Large intestine (tissue), 12 donors: ENCODE measurements around the gene ZNF568. TPM values are rescaled to one million over a fixed set of nuclear protein-coding genes. Genes with fewer than 3 reads are reported as not detected.

Experiments
- DNase-seq, 2 donors: peaks; one replicate each; pipeline versions ENCODE4 v3.0.0 to v3.0.0-alpha.2; 2013
- H3K27ac ChIP-seq: one replicate; pipeline ENCODE4 v1.5.1; 2013; ENCODE audit warnings: low read length
- H3K27me3 ChIP-seq: 2 replicates; pipeline ENCODE4 v1.6.1; 2013; ENCODE audit warnings: low read length; ENCODE audit not compliant: control insufficient read depth, insufficient read depth
- H3K36me3 ChIP-seq: 2 replicates; pipeline ENCODE4 v1.6.1; 2013; ENCODE audit warnings: low read length; ENCODE audit not compliant: control insufficient read depth, insufficient read depth
- H3K4me1 ChIP-seq: one replicate; pipeline ENCODE4 v1.6.1; 2013; ENCODE audit warnings: low read length; ENCODE audit not compliant: control insufficient read depth, insufficient read depth
- H3K4me3 ChIP-seq: one replicate; pipeline ENCODE4 v1.5.1; 2013; ENCODE audit warnings: low read length
- H3K9me3 ChIP-seq: one replicate; pipeline ENCODE4 v1.6.1; 2013; ENCODE audit warnings: mild to moderate bottlenecking, low read depth, low read length, moderate library complexity; ENCODE audit not compliant: control insufficient read depth
- WGBS: methylation state at CpG from one replicate; pipeline ENCODE4 v1.1.5; 2013; ENCODE audit warnings: low lambda C conversion rate; ENCODE audit not compliant: insufficient coverage; 5-methylcytosine and 5-hydroxymethylcytosine counted together
- long read RNA-seq, 11 donors: transcript quantifications; one replicate each; lab custom pipeline, GENCODE V29; 2026
- polyA plus RNA-seq: library from polyadenylated mRNA; unstranded; fragments of 120-200 nt; gene quantifications from one replicate; pipeline ENCODE4 v1.2.1, GENCODE V29; 2013

ZNF568 gene
- polyA plus RNA-seq, result 11.8 TPM
- long read RNA-seq, donor 1, partial matches to known transcripts, result 0 of 6 reads
- long read RNA-seq, donor 1, other reads (novel, unspliced or antisense), result 0 of 6 reads
- long read RNA-seq, donor 2, partial matches to known transcripts, result 0 of 4 reads
- long read RNA-seq, donor 2, other reads (novel, unspliced or antisense), result 0 of 4 reads
- long read RNA-seq, donor 3, result 0 reads
- long read RNA-seq, donor 4, result 0 reads
- long read RNA-seq, donor 5, partial matches to known transcripts, result 0 of 3 reads
- long read RNA-seq, donor 5, other reads (novel, unspliced or antisense), result 0 of 3 reads
- long read RNA-seq, donor 6, partial matches to known transcripts, result 0 of 2 reads
- long read RNA-seq, donor 6, other reads (novel, unspliced or antisense), result 0 of 2 reads
- long read RNA-seq, donor 7, partial matches to known transcripts, result 0 of 1 reads
- long read RNA-seq, donor 7, other reads (novel, unspliced or antisense), result 0 of 1 reads
- long read RNA-seq, donor 8, partial matches to known transcripts, result 0 of 5 reads
- long read RNA-seq, donor 8, other reads (novel, unspliced or antisense), result 0 of 5 reads
- long read RNA-seq, donor 9, partial matches to known transcripts, result 0 of 2 reads
- long read RNA-seq, donor 9, other reads (novel, unspliced or antisense), result 0 of 2 reads
- long read RNA-seq, donor 10, result 0 reads
- long read RNA-seq, donor 11, partial matches to known transcripts, result 0 of 2 reads
- long read RNA-seq, donor 11, other reads (novel, unspliced or antisense), result 0 of 2 reads

DNA sequence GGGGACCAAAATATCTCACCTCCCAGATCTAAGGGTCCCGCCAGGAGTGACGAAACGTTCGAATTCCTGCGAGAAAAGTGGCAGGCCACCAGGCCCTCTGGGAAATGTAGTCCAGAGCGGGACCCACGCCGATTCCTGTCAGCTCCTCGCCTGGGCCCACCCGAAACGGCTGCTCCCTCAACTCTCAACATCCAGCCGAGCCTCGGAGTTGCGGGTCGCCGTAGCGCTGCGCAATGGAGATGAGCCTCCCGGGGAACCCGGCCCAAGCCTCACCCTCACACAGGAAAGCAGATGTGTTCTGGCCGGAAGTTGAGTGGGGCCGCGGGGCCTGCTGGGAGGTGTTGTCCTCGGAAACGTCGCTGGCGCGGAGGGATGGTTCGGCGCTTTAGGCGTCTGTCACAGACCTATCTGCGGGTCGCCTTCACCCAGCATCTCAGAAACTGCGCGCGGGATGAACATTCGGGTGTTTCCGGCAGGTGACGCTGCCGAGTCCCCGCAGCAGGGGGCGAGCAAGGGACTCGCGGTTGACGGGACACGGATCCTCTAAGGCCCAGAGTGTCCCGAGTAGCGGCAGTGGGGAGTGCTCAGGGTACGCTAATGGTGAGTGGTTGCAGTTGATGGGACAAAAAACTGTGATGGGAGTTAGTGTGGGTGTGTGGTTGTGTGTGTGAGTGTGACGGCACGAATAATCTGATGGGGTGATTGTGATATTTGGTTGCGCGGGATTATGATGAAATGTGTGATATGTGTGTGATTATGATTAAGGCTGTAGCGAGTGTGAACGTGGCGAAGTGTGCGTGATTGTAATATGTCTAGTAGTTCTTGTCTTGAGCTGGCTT is at the start of gene ZNF568, which contains the start of gene ZNF829:
ZNF568 (plus strand) TSS at position 341 of the 839 bp plus-strand sequence. CDS start 6,439 bp downstream, outside the sequence.
ZNF829 (minus strand) TSS at position 300 of the 839 bp plus-strand sequence. CDS start 1,124 bp downstream, outside the sequence.
- 0% methylated on average over 2 of the region's 57 CpGs for WGBS
- no peaks in the 10 kb centered on the region for H3K9me3 ChIP-seq
- peaks cover 7% of the 10 kb centered on the region for H3K36me3 ChIP-seq

DNA sequence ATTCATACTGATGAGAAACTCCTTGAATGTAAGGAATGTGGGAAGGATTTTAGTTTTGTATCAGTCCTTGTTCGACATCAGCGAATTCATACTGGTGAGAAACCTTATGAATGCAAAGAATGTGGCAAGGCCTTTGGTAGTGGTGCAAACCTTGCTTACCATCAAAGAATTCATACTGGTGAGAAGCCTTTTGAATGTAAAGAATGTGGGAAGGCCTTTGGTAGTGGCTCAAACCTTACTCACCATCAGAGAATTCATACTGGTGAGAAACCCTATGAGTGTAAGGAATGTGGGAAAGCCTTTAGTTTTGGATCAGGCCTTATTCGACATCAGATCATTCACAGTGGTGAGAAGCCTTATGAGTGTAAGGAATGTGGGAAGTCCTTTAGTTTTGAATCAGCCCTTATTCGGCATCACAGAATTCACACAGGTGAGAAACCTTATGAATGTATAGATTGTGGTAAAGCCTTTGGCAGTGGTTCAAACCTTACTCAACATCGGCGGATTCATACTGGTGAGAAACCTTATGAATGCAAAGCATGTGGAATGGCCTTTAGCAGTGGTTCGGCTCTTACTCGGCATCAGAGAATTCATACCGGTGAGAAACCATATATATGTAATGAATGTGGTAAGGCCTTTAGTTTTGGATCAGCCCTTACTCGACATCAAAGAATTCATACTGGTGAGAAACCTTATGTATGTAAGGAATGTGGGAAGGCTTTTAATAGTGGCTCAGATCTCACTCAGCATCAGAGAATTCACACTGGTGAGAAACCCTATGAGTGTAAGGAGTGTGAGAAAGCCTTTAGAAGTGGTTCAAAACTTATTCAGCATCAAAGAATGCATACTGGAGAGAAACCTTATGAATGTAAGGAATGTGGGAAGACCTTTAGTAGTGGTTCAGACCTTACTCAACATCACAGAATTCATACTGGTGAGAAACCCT is 38.9 kb upstream of the ZNF568 start:
- DNase-seq, result no peak
- Histone ChIP-seq H3K4me3 (no peak overlapping the region), H3K27me3 (no peaks in the 10 kb centered on the region), H3K27ac (no peak overlapping the region), H3K9me3 (peaks cover 53% of the 10 kb centered on the region), H3K36me3 (peaks cover 18% of the 10 kb centered on the region), H3K4me1 (no peaks in the 10 kb centered on the region)
- no CpG with 5 or more reads among the region's 10 CpGs for WGBS

More for the DNA sequence above, at the start of gene ZNF568, which contains the start of gene ZNF829:
- peak within 1 kb of the TSS; percentile 89 for H3K27ac ChIP-seq
- H3K4me3 ChIP-seq, result peak within 1 kb of the TSS; percentile 94
- no peaks in the 10 kb centered on the region for H3K27me3 ChIP-seq
- peak; percentile 90 to 97 for DNase-seq
- no peaks in the 10 kb centered on the region for H3K4me1 ChIP-seq

GRCh38 chr19:36891768-36892357 is 24.3 kb upstream of the ZNF568 start:
- no peak overlapping the region for H3K4me3 ChIP-seq
- H3K4me1 ChIP-seq, result no peaks in the 10 kb centered on the region
- peaks cover 47% of the 10 kb centered on the region for H3K9me3 ChIP-seq
- WGBS, result no CpG with 5 or more reads among the region's 3 CpGs
- H3K27ac ChIP-seq, result no peak overlapping the region
- H3K27me3 ChIP-seq, result no peaks in the 10 kb centered on the region
- peaks cover 16% of the 10 kb centered on the region for H3K36me3 ChIP-seq
- no peak for DNase-seq

- Histone ChIP-seq H3K9me3 (peaks cover 50% of the 10 kb centered on the region), H3K27ac (no peak overlapping the region), H3K36me3 (peaks cover 16% of the 10 kb centered on the region), H3K4me3 (no peak overlapping the region), H3K27me3 (no peaks in the 10 kb centered on the region), H3K4me1 (no peaks in the 10 kb centered on the region)
- WGBS, result no CpG with 5 or more reads among the region's 2 CpGs
- no peak for DNase-seq
These were observed 21.2 kb upstream of the ZNF568 start for GRCh38 chr19:36894849-36895383.

- WGBS, result 96% methylated on average over 3 of the region's 4 CpGs
- Histone ChIP-seq H3K4me3 (no peak overlapping the region), H3K27ac (no peak overlapping the region), H3K9me3 (peaks cover 45% of the 10 kb centered on the region), H3K27me3 (no peaks in the 10 kb centered on the region), H3K36me3 (peaks cover 14% of the 10 kb centered on the region), H3K4me1 (no peaks in the 10 kb centered on the region)
- no peak for DNase-seq
These were observed 17.7 kb upstream of the ZNF568 start for GRCh38 chr19:36898422-36898821.

DNA sequence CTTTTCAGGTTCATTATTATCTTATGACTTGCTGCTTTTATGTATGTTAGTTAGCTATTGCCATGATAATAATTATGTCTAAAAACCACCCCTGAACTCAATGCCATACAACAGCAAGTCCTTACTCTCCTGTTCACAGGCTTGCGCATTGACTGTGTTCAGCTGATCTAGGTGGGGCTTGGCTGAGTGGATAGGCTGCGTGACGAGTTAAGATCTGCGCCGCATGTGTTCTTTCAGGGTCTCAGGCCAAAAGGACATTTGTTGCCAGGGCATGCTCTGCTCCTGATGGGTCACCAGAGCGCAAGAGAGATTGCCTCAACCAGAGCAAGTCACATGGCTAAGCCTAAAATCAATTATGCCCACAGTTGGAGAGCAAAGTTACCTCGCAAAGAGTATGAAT is 859 bp downstream of the ZNF568 start:
- DNase-seq, result peak in 1 of 2 donors; percentile 47
- 38% methylated on average over 1 of the region's 7 CpGs for WGBS
- no peak overlapping the region for H3K27ac ChIP-seq
- H3K36me3 ChIP-seq, result peaks cover 8% of the 10 kb centered on the region
- H3K9me3 ChIP-seq, result no peaks in the 10 kb centered on the region
- H3K27me3 ChIP-seq, result no peaks in the 10 kb centered on the region
- no peaks in the 10 kb centered on the region for H3K4me1 ChIP-seq
- H3K4me3 ChIP-seq, result peak overlapping the region; percentile 94

- DNase-seq, result no peak
- Histone ChIP-seq H3K27ac (no peak overlapping the region), H3K36me3 (peaks cover 14% of the 10 kb centered on the region), H3K27me3 (no peaks in the 10 kb centered on the region), H3K4me1 (no peaks in the 10 kb centered on the region), H3K9me3 (no peaks in the 10 kb centered on the region), H3K4me3 (no peak overlapping the region)
- 67% methylated on average over 2 of the region's 9 CpGs for WGBS
These were observed 2.0 kb downstream of the ZNF568 start for GRCh38 chr19:36918090-36918489.

DNA sequence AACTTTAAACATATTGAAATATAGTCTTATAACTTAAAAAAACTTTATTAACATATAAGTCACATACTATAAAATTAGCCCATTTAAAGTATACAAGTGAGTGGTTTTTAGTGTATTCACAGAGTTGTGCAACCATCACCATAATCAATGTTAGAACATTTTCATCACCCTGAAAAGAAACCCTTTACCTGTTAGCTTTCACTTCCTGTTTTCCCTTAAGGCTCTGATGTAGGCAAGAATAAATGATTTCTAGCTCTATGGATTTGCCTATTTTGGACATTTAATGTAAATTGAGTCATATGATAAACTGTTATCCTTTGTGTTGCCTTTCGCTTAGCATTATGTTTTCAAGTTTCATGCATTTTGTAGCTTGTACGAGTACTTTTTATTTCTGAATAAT is 15.6 kb downstream of the ZNF568 start:
- no peak for DNase-seq
- Histone ChIP-seq H3K36me3 (peaks cover 4% of the 10 kb centered on the region), H3K27ac (no peak overlapping the region), H3K4me3 (no peak overlapping the region), H3K27me3 (no peaks in the 10 kb centered on the region), H3K4me1 (no peaks in the 10 kb centered on the region), H3K9me3 (peaks cover 8% of the 10 kb centered on the region)
- WGBS, result 100% methylated on average over 1 of the region's 2 CpGs

DNA sequence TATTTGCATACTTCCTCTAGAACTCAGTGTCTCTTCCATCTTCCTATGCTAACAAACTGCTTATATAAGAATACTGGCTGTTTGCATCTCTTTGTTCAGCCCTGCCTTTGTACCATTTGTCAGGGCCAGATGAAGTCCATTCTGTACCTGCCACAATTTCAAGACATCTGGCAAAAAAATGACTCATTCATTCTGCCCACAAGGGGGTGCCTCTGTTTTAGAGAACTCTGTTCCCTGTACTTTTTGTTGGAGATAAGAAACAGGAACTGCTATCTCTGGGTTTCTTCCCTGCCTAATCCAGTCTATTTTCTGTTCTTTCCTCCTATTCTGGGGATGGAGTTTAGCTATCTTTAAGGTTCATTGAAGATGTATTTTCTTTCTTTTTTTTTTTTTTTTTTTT is 23.0 kb downstream of the ZNF568 start:
- H3K4me1 ChIP-seq, result no peaks in the 10 kb centered on the region
- H3K9me3 ChIP-seq, result peaks cover 19% of the 10 kb centered on the region
- H3K27ac ChIP-seq, result no peak overlapping the region
- no peaks in the 10 kb centered on the region for H3K27me3 ChIP-seq
- no peak overlapping the region for H3K4me3 ChIP-seq
- no peak for DNase-seq
- peaks cover 19% of the 10 kb centered on the region for H3K36me3 ChIP-seq
